HG02610 (cell line): ENCODE data around the gene TRAK1.
A peak's percentile ranks its signal among the peaks of the same experiment; 100 is the strongest.
"Not testable (repeated sequence)": the region's sequence is repeated elsewhere in the genome, so short reads cannot be mapped to it uniquely, and the experiment has no call there.

Source experiments
- ATAC-seq: cut with Tn5 transposase; IDR thresholded peaks from one replicate; pipeline ENCODE4 v1.9.1; 2021; ENCODE audit warnings: mild to moderate bottlenecking, moderate library complexity; ENCODE audit not compliant: unreplicated experiment

The TRAK1 gene, protein sequence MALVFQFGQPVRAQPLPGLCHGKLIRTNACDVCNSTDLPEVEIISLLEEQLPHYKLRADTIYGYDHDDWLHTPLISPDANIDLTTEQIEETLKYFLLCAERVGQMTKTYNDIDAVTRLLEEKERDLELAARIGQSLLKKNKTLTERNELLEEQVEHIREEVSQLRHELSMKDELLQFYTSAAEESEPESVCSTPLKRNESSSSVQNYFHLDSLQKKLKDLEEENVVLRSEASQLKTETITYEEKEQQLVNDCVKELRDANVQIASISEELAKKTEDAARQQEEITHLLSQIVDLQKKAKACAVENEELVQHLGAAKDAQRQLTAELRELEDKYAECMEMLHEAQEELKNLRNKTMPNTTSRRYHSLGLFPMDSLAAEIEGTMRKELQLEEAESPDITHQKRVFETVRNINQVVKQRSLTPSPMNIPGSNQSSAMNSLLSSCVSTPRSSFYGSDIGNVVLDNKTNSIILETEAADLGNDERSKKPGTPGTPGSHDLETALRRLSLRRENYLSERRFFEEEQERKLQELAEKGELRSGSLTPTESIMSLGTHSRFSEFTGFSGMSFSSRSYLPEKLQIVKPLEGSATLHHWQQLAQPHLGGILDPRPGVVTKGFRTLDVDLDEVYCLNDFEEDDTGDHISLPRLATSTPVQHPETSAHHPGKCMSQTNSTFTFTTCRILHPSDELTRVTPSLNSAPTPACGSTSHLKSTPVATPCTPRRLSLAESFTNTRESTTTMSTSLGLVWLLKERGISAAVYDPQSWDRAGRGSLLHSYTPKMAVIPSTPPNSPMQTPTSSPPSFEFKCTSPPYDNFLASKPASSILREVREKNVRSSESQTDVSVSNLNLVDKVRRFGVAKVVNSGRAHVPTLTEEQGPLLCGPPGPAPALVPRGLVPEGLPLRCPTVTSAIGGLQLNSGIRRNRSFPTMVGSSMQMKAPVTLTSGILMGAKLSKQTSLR

DNA sequence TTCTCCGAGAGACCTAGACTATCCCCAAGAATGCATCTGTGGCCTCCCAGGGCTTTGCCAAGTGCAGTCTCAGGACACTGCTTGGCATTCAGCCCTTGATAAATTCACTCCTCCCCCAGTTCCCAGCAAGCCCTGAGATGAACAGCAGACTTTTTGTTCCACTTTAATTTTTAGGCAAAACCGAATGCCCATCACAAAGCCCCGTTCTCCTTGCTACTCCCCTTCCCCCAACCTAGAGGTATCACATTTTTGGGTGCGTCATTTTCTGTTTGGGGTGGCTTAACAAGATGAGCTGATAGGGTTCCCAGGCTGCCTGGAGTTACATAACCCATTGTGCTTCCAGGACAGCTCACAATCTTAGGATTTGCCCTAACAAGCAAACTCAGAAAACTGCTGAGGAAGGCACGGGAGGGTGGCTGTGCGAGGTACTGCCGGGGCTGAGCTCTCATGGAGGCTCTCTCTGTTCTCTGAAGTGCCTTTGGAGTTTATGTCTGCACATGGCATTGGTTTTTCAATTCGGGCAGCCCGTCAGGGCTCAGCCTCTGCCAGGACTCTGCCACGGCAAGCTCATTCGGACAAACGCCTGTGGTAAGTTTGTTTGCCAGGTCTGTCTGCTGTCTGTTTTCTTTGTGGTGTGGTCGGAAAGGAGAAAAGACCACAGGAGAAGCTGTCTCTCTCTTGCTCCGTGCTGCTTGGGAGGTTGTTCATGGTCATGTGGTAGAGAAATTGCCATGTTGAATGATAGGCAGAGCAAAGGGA lies at the start of gene TRAK1:
Gene TRAK1, plus strand, starts transcription at position 385 of the 759 bp plus-strand sequence. Its CDS starts 113 bp downstream, at position 498.
- ATAC-seq = no peak

DNA sequence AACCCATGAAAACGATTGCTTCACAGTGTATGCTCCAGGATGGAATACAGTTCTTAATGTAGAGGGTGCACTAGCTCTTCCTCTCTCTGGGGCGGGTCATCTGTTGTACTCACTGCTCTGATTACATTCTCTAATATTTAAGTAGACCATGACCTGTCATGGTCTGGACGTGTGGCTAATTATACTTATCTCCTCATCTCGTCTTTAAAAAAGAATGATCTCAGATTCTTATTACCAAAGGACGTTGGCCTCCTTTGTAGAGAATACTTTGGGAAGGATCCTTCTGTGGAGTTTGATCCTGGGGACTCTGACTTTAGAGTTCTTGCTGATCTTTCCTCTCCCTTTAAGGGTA lies 48.4 kb upstream of the TRAK1 start:
- ATAC-seq = no peak

DNA sequence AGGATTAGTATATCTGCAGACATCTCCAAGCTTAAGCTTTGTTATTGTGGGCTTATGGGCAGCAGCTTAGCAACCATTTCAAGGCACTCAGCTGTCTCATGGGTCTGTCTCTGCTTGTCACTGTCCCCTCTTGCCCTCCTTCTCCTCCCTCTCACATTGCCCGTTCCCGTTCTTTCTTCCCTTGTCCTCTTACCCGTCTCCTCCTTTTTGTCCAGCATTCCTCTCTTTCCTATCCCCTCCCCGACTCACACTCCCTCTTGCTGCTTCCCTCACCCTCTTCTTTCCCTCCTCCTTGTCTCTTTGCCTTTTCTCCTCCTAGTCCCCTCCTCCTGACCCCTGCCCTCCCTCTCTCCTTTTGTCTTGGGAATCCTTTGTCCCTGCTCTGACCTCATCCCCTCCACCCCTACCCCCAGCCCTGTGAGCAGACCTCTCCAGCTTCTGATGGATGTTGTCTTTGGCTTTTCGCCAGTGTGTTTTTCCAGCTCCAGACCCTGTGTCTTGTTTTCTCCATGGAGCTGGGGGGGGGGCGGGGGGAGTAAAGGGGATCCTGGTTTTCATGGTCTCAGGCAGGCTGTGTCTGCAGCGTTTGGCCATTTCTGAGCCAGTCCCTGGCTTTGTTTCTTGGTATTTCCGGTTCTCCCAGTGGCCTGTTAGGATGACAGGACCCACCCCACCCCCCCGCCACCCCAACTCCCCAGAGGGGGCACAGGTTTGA lies 47.9 kb upstream of the TRAK1 start:
- ATAC-seq = no peak

DNA sequence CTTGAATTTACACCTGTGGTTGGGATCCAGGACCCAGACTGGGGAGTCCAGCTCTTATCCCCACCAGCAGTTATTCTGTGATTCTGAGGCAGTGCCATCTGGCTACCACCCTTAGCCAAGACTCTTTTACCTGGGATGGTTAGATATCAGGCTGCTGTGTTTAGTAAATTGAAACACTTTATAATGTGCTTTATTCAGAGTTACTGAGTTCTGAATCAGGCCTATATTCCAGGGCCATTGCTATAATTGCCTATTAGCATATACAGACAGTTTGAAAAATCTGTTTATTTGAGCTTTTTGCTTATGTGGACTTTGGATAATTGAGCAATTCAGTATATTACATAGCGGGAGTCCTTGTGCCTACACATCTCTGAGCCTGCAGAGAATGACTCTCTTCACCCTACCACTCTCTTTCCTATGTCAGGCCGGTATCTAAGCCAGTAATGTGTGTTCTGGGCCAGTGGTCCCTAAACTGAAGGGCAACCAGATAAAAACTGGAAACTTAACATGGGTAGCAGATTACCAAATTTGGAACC lies 45.4 kb upstream of the TRAK1 start:
- ATAC-seq = no peak

DNA sequence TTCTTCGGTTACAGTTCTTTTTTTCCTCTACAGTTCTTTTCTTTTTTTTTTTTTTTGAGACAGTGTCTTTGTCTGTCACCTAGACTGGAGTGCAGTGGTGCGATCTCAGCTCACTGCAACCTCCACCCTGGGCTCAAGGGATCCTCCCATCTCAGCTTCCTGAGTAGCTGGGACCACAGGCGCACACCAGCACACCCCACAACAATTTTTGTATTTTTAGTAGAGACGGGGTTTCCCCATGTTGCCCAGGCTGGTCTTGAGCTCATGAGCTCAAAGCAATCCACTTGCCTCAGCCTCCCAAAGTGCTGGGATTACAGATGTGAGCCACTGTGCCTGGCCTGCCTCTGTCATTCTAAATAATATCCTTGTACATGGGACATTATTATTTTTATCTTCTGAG lies 42.6 kb upstream of the TRAK1 start:
- not testable (repeated sequence) for ATAC-seq

DNA sequence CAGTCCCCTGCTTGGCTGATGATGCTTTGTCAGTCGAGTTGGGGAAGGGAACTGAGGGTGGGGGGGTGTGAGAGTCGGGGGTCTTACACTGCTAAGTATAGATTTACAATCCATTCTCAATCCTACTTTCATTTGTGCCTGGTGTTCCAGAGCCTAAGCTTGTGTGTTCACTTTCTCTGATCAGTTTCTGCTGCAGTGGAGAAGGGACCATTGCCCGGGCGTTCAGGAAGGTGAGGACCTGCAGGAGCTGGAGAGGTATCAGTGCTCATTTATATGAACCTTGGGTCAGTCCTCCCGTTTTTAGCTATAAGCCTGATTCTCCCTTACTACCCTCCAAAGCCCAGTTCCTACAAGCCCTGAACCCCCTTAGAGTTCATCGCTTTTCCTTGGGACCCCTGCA lies 41.0 kb upstream of the TRAK1 start:
- no peak for ATAC-seq

DNA sequence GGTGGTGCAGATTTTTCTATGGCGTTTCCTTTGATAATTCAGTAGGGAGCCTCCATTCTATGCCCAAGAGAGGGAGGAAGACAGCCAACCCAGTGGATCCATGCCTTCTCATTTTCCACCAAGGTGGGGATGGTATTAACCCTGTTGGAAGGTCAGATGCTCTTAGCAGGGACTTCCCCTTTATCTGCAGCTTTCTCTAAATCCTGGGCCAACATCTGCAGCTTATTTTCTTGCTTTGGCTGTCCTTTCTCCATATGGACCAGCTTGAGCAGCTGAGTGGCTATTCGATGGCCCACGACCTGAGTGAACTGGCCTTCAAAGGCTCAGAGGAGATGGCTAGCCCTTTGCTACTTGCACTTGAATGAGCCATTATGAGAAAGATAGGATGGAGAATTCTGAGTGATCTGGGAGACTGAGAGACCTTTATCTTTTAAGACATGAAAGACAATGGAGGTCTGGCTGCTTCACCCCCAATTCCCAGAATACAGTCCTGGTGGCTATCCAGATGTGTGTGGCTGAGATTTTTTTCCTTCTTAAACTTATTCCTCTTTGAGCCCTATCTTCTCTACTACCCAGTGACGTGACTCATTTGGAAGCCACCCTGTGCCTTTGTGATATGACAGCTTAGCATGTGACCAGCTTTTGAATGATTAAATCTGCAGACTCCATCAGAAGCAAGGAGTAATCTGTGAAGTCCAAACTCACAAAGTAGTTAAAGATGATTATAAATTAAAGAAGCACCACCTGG lies 39.6 kb upstream of the TRAK1 start:
- ATAC-seq = peak; percentile 54

DNA sequence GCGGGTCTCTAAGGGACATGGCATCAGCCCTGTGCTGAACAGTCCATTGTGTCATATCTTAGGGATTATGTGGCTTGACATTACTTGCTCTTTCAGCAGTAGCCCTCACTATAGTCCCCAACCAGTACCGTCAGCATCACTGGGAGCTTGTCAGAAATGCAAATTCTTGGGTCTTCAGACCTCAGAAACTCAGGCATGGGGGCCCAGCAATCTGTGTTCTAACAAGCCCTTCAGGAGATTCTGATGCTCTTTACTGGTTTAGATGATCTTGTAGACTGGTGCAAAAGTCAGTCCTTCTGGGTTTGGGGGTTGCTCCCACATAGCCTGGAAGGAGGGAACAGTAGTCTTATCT lies 39.0 kb upstream of the TRAK1 start:
- ATAC-seq = peak; percentile 71

DNA sequence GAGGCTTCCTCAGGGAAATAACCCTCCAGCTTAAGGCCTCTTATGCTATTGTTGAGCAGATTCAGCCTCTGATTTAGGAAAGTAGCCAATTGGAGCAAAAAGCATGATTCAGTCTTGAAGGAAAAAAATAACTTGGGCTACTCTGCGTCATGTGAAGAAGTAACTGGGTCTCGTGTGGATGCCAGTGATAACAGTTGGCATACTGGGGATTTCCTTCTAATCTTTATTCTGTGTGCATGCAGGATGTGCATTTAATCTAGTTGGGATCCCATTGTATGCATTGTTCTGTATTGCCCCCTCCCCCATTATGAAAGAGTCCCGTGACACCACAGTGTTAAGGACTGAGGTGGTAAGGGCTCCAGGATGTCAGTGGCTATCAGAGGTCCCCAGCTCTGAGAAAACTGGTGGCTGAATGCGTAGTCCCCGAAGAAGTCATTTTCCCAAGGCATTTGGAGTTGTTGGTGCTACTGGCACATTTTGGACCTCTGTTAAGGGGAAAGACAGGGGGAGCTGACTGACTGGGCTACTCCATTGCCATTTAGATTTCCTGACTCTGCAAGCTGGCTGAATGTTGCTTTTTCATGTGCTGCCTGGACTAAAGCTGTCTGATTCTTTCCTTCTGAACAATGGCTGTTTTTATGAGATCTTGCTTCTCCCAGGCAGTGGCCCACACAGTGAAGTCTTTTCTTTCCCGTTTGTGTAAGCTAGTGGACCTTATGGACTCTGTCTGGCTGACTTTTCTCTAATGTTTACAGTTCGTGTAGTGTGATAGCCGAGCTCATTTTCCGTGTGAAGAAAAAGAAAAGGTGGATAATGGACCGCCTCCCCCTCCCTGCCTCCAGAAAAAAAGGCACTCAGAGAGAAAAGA lies 38.4 kb upstream of the TRAK1 start:
- no peak for ATAC-seq

DNA sequence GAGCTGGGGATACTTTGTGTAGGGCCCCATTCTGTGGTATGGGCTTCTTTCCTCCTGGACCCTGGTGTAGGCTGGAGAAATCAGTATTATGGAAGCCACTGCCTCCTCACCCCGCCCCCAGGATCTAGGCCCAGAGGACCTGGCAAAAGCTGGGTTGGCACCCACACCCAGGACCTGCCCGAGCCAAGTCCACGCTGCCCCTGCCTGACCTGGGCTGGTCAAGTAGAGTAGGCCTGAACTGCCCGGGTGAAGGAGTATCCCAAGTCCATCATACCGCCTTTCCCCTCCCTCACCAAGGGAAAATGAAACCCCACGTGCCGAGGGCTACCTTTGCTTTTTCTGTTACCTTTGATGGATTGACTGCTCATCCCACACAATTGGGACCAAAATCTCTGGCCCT lies 37.7 kb upstream of the TRAK1 start:
- ATAC-seq = no peak

DNA sequence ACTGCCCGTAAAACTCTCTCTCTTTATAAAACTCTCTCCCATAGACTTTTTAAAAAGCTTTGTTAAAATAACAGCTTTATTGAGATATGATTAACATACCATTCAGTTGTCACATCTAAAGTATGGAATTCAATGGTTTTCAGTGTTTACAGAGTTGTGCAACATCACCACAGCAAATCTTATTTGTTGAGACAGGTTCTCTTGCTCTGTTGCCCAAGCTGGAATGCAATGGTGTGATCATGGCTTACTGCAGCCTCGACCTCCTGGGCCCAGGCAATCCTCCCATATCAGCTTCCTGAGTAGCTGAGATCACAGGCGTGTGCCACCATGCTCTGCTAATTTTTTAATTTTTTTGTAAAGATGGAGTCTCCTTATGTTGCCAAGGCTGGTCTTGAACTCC lies 35.9 kb upstream of the TRAK1 start:
- no peak for ATAC-seq

DNA sequence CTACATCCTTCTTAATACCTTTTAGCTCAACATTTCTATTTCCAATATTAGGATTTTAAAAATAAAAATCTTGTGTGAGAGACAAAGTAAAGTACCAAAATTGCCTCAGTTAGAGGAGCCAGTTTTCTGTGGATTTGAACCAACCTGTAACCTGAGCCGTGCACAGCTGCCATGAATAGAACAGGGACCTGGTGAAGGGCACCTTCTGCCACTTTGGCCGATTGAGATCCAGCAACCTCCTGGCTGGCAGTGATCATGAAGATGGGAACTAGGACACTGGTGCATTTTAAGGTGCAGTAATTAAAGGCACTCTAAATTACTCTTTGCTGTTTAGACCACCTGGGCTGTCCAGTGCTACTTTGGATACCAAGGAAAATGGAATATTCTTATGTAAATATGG lies 34.3 kb upstream of the TRAK1 start:
- no peak for ATAC-seq

DNA sequence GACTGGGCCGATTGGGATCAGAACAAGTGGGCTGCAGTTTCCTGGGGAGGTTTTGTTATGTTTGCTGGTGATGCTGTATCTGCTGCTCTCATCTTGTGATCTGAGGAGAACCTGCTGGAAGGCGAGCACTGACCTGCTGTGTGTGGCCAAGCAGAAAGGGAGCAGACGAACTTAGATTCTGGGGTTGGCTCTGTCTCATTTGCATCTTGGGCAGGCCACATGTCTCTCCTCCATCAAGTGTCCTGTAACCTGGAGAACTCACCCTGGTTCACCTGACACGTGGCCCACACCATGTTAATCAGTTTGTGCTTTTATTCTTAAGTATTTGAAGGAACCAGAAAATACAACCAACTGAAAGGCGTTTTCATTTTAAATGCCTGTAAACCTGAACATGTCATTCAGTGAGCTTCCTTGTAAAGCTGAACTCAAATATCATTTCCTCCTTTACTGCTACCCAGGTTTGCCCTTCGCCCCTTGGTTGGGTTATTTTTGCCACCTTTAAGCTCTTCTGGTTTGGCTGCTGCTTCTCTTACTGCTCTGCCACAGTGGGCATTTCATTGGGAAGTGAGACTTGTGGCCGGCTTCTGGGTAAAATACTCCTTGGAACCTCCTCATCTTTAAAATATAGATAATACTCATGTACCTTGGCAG lies 33.5 kb upstream of the TRAK1 start:
- peak; percentile 64 for ATAC-seq

DNA sequence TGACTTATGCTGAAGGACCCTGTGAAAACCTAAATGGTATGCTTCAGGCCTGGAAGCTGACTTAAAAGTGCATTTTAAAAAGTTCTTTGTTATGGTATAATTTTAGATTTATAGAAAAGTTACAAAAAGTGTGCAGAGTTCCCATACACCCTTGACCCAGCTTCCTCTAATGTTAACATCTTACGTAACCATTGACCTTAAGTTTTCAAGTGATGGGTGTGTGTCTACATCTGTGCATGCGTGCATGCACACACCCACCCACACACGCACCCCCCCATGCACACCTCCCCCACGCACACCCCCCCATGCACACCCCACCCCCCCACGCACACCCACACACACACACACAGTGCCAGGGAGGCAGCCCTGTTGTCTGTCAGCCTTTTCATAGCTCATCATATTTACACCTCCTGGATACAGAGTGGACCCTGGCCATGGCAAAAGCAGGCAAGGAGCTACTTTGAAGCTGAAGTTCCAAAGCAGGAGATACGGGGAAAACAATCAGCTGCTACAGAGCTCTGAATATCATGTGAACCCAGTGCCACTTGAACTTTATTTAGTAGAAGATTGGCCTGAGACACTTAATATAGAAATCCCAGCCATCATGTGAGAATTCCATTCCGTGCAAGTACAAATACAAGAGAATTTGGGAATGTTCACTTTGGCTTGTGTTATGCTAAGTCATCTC lies 30.0 kb upstream of the TRAK1 start:
- no peak for ATAC-seq

DNA sequence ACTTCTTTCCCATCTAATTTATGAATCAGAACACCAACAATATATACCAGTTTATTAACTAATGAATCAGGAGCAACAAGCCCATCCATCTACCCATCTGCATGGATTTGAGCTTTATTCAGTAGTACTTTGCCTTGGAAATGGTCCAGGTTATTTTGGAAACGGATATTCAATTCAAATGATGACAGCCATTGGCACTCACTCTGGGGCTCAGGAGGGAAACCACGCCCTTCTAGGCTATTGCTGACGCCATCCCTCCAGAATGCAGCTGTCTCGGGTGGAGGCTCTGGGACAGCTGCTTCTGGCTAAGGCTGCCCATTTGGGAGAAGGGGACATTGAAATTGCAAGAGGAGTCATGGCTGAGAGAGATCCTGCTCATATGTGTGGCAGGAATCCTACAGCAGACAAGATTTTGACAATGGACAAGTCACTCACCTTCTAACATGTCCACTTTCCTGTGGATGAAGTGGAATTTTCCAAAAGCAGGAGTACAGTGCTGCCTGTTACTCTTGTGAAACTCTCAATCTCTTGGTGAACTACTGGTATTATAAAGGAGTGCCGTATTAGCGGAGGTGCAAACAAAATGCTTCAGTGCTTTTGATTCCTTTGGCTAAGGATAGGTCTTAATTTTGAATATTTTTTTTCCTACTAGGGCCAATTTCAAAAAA lies 29.3 kb upstream of the TRAK1 start:
- no peak for ATAC-seq

DNA sequence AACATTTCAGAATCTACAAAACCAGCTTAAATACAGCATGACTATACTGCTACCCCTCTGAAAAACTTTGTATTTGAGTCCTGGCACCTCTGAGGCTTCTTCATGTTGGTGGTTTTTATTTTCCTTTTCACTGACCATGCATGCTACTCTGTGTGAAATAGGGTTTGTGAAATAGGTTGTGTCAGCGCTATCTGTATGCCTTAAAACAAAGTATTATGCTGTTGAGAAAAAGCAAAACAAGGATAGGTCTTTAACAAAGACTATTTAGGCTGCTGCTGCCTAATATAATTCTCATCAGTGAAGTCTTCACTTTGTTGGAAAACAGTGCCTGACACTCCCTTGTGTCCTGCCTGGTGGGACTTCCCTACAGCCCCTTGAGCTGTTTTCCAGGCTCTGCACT lies 28.7 kb upstream of the TRAK1 start:
- no peak for ATAC-seq

DNA sequence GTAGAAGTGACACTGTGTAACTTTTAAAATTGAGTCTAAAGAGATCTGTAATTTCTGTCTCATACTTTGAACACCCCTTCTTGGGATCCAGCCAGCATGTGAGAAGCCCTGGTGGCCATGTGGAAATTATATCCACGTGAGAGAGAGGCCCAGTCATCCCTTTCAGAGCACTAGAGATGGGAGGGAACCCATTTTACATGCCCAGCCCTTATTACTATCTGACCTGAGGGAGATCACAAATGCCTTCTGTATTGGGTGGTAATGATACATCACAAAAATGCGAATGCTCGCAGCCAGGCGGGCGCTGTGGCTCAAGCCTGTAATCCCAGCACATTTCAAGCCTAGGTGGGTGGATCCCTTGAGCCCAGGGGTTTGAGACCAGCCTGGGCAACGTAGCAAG lies 27.3 kb upstream of the TRAK1 start:
- ATAC-seq = no peak
